ENCODE measurements around the gene CDC14B. TPM values are rescaled to one million over a fixed set of nuclear protein-coding genes. Genes with fewer than 3 reads are reported as not detected.

The CDC14B gene
- polyA plus RNA-seq, 1 donor from 2014 or later, result 7.0 TPM

DNA sequence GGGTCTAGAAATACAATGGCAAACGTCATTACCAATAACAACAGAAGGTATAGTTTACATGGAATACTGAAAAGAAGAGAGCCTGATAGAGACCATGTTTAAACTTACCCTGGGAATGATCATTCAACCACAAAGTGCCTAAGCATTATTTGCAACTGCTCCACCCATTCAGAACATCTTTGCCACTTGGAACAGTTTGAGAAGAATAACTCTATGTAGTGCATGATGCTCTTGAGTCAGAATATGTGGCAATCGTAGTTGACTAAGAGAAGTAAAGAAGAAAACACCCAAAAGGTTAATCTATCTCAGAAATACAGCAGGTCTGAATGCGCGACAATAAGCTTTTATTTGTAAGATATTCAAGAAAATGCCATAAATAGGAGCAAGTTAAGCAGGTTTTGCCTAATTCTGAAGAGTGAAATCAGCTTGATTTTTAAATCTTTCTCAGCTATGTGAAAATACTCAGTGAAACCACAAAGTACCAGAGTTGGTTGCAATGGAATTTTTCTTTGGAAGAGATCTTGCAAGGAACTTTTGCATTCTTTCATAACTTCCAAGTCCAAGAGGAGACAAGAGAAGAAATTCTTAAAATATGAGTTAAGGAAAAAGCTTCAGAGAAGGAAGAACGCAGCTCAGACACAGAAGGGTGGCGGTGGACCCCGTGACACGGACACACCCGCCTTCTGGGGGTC, 105.4 kb downstream of the CDC14B start:
- Histone ChIP-seq H2AFZ (ENCODE audit: low read depth, low read length) (no peak overlapping the region), H3K79me2 (replicated peaks; ENCODE audit: insufficient read depth, low read length) (no peaks in the 10 kb centered on the region), H3K27ac (ENCODE audit: low read length) (no peak overlapping the region), H4K20me1 (ENCODE audit: insufficient read depth) (no peaks in the 10 kb centered on the region), H3K4me2 (ENCODE audit: low read length) (no peak overlapping the region), H3F3A (ENCODE audit: insufficient read depth, low read length, poor library complexity, severe bottlenecking) (no peaks in the 10 kb centered on the region), H3K4me3 (ENCODE audit: low read length) (no peak overlapping the region), H3K9me2 (ENCODE audit: insufficient read depth, low read length) (no peaks in the 10 kb centered on the region), H3K9ac (ENCODE audit: low read length) (no peak overlapping the region), H3K9me3 (ENCODE audit: low read length) (no peaks in the 10 kb centered on the region), H3K36me3 (ENCODE audit: insufficient read depth, low read length) (no peaks in the 10 kb centered on the region), H3K27me3 (ENCODE audit: insufficient read depth, low read depth, low read length) (no peaks in the 10 kb centered on the region)
- no peak for TF ChIP-seq EP300 (conservative IDR thresholded peaks at IDR 0.05; ENCODE audit: poor library complexity, severe bottlenecking)
- TF ChIP-seq SMC3 (conservative IDR thresholded peaks at IDR 0.05; ENCODE audit: poor library complexity), result no peak

DNA sequence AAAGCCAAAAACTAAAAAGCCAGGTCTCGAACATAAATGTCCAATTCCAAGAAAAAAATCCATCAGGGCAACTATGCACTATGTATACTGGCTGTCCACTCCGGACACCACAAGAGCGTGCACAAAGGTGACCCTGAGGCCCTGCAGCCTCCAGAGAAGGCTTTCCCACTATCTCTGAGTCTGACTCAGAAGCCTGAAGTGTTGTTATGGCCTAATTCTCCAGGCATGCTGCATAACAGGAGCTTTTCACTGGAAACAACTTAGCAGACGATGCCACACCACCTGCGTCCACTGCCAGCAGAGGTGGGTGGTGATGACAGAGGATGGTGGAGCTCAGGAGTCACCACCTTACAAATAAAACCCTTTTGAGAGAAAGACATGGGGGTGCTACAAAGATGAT, 106.0 kb downstream of the CDC14B start:
- Histone ChIP-seq H4K20me1 (ENCODE audit: insufficient read depth) (no peaks in the 10 kb centered on the region), H3K9me2 (ENCODE audit: insufficient read depth, low read length) (no peaks in the 10 kb centered on the region), H2AFZ (ENCODE audit: low read depth, low read length) (no peak overlapping the region), H3K9ac (ENCODE audit: low read length) (no peak overlapping the region), H3K79me2 (replicated peaks; ENCODE audit: insufficient read depth, low read length) (no peaks in the 10 kb centered on the region), H3K36me3 (ENCODE audit: insufficient read depth, low read length) (no peaks in the 10 kb centered on the region), H3K27me3 (ENCODE audit: insufficient read depth, low read depth, low read length) (no peaks in the 10 kb centered on the region), H3K27ac (ENCODE audit: low read length) (no peak overlapping the region), H3F3A (ENCODE audit: insufficient read depth, low read length, poor library complexity, severe bottlenecking) (no peaks in the 10 kb centered on the region), H3K4me2 (ENCODE audit: low read length) (no peak overlapping the region), H3K9me3 (ENCODE audit: low read length) (no peaks in the 10 kb centered on the region), H3K4me3 (ENCODE audit: low read length) (no peak overlapping the region)
- TF ChIP-seq SMC3 (conservative IDR thresholded peaks at IDR 0.05; ENCODE audit: poor library complexity) (no peak), EP300 (conservative IDR thresholded peaks at IDR 0.05; ENCODE audit: poor library complexity, severe bottlenecking) (no peak), RAD21 (conservative IDR thresholded peaks at IDR 0.05) (no peak), EZH2 (IDR thresholded peaks at IDR 0.05; ENCODE audit: borderline replicate concordance, insufficient read depth, low read length, poor library complexity, severe bottlenecking) (no peak), TAF1 (IDR thresholded peaks at IDR 0.05; ENCODE audit: low read depth) (no peak), MXI1 (conservative IDR thresholded peaks at IDR 0.05; ENCODE audit: poor library complexity, severe bottlenecking) (no peak), POLR2AphosphoS5 (IDR thresholded peaks at IDR 0.05) (no peak)
- TF ChIP-seq, protein P1, sequence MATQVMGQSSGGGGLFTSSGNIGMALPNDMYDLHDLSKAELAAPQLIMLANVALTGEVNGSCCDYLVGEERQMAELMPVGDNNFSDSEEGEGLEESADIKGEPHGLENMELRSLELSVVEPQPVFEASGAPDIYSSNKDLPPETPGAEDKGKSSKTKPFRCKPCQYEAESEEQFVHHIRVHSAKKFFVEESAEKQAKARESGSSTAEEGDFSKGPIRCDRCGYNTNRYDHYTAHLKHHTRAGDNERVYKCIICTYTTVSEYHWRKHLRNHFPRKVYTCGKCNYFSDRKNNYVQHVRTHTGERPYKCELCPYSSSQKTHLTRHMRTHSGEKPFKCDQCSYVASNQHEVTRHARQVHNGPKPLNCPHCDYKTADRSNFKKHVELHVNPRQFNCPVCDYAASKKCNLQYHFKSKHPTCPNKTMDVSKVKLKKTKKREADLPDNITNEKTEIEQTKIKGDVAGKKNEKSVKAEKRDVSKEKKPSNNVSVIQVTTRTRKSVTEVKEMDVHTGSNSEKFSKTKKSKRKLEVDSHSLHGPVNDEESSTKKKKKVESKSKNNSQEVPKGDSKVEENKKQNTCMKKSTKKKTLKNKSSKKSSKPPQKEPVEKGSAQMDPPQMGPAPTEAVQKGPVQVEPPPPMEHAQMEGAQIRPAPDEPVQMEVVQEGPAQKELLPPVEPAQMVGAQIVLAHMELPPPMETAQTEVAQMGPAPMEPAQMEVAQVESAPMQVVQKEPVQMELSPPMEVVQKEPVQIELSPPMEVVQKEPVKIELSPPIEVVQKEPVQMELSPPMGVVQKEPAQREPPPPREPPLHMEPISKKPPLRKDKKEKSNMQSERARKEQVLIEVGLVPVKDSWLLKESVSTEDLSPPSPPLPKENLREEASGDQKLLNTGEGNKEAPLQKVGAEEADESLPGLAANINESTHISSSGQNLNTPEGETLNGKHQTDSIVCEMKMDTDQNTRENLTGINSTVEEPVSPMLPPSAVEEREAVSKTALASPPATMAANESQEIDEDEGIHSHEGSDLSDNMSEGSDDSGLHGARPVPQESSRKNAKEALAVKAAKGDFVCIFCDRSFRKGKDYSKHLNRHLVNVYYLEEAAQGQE (IDR thresholded peaks at IDR 0.05; ENCODE audit: borderline replicate concordance), result no peak
- TF ChIP-seq, protein P2, sequence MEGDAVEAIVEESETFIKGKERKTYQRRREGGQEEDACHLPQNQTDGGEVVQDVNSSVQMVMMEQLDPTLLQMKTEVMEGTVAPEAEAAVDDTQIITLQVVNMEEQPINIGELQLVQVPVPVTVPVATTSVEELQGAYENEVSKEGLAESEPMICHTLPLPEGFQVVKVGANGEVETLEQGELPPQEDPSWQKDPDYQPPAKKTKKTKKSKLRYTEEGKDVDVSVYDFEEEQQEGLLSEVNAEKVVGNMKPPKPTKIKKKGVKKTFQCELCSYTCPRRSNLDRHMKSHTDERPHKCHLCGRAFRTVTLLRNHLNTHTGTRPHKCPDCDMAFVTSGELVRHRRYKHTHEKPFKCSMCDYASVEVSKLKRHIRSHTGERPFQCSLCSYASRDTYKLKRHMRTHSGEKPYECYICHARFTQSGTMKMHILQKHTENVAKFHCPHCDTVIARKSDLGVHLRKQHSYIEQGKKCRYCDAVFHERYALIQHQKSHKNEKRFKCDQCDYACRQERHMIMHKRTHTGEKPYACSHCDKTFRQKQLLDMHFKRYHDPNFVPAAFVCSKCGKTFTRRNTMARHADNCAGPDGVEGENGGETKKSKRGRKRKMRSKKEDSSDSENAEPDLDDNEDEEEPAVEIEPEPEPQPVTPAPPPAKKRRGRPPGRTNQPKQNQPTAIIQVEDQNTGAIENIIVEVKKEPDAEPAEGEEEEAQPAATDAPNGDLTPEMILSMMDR (IDR thresholded peaks at IDR 0.05; ENCODE audit: poor library complexity, severe bottlenecking), result no peak

All from neural cell (in vitro differentiated cells).